GM04504 (cell line): ENCODE data around the gene PSG2.
"Not testable (repeated sequence)": the region's sequence is repeated elsewhere in the genome, so short reads cannot be mapped to it uniquely, and the experiment has no call there.

ENCODE experiments used
- DNase-seq: peaks from one replicate; pipeline ENCODE4 v3.0.0-alpha.2; 2012; ENCODE audit warnings: low read depth

Gene PSG2

DNA sequence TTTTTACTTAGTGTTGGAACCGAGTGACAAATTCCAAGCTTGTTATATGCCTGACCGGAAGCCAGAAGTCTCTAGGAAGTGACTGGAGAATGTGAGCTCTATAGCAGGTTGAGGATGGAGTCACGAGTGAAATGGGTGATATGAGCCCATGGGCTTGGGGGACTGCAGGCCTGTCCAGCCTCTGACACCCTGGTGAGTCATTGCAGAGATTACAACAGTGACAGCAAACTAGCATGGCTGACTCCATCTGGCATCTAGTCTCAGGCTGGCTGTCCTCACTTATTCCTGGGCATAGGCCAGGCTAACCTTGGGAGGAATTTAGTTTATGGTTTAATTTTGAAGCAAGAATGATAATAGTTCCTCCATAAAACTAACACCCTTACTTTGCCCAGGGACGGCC lies 4.6 kb downstream of the PSG2 start:
- DNase-seq = peak; percentile 92

DNA sequence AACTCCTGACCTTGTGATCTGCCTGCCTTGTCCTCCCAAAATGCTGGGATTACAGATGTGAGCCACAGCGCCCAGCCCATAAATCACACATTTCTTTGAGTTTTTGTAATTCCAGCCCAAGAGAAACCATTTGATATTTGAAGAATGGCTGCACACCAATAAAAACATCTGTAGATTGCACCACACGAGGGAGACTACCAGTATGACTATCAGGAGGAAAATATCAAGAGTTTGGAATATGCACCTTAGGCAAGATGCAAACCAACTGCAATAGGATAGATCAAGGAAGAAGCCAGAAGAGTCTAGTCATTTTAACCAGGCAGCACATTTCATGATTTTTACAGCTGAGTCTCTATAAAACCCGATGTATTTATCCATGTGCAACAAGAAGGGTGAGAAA lies 20.1 kb downstream of the PSG2 start:
- not testable (repeated sequence) for DNase-seq

DNA sequence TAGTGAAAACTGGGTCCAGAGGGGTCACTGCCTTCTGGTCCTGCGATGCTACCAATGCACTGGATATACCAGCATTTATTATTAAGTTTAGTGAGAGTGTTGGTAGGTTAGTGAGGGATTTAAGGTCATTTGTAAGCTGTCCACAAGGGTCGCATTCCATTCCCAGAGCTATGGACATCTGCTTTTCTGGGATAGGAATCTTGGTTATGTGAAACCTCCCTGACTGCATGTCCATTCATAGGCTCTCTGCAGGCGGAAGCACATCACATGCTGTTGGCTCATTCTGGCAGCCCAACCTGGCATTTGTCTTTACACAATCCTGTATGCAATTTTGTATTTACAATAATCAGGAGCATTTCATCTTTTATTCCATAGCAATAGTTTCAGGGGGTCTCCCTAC lies 21.2 kb downstream of the PSG2 start:
- peak; percentile 36 for DNase-seq

DNA sequence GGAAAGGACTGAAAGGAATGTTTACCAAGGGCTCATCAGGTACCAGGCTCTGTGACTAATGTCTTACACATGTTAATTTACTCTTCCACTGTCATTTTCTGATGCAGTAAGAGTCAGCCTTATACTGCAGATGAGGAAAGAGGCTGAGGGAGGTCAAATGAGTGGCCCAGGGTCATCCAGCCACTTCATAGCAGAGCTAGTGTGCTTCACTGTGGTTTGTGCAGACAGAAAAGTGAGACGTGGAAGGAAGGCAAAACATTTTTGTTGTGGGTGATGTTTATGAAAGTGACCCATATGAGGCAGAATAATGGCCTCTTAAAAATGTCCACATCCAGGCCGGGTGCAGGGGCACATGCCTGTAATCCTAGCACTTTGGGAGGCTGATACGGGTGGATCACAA lies 22.2 kb downstream of the PSG2 start:
- DNase-seq = not testable (repeated sequence)

DNA sequence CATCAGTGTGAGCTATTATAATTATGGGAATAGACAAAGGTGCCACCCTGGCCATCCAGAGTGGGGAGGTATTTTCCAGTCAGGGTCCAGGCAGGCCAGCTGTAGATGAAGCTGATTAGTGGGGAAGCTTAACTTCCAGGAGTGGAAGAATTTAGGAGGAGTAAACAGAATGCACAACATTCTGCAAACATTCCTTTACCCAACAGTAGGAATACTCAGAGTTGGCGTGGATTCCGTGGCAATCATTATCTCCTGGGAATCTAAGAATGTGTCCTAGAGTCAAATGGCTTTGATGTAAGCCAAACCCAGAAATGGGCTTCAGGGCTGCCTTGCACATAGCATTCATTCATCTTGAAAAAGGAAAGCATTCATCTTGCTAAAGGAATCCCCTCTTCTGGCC lies 23.0 kb downstream of the PSG2 start:
- not testable (repeated sequence) for DNase-seq

DNA sequence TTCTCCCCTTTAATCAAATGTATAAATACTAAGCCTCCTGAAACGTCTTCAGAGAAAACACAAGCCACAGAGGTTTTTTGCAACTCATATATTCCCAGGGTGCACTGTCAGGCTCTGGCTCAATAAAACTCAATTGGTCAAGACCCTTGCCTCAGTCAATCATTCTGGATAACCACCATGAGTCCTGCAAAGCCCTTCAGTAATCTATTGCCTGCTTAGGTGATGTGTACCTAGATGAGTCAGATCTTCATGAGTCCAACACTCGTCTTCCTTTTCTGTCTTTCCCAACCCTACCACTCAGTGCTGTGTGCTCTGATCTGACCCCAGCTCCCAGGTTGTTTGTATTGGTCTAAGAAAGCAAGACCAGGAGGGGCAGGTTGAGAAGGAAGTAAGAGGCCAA lies 24.1 kb downstream of the PSG2 start:
- not testable (repeated sequence) for DNase-seq

DNA sequence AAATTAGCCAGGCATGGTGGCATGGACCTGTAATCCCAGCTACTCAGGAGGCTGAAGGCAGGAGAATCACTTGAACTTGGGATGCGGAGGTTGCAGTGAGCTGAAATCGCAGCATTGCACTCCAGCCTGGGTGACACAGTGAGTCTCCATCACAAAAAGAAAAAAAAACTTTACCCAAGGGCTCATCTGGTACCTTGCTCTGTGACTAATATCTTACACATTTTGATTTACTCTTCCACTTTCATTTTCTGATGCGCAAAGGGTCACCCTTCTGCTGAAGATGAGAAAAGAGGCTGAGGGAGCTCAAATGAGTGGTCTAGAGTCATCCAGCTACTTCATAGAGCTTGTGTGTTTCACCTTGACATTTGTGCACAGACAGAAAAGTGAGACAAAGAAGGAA lies 34.5 kb downstream of the PSG2 start:
- not testable (repeated sequence) for DNase-seq

DNA sequence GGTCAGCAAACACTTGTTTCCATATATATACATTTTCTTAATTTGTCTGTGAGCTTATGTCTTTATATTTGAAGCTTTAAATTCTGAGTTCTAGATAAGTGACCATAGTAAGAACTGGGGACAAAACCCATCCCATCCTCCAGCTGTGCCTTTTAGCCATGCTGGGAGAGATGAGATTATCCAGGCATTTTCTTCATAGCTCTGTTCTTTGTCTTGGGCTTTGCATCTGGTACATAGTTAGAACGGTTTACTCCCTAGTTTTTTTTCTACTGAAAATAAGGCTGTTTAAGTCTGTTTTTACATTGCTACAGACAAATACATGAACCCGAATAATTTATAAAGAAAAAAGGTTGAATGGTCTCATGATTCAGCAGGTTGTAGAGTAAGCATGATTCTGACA lies 35.9 kb downstream of the PSG2 start:
- not testable (repeated sequence) for DNase-seq

DNA sequence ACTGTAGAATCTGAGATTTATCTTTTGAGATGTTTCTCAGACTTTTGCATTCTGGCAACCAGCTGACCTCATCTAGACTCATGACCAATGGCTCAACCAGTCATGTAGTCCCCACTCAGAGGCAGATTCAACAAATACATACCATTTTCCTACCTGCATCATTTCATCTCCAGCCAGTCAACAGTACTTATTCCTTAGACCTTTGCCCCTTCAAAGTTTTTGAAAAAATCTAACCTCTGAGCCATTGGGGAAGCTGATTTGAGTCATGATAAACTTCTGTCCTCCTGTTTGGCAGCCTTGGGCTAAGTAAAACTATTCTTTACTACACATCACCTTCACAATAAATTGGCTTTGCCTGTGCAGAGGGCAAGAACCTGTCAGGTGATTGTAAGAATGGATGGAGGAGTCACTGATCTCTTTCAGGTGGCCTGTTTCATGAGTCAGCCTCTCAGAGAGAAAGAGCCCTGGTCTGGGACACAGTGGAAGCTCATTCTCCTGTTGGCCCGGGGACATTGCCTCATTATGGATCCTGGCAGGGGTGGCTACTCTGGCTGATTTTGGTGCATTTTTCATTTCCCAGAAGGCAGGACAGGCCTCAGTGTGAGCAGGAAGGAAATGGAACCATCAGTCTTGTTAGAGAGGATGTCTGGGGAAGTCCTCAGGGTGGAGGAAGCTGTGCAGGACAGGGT lies 38.9 kb downstream of the PSG2 start:
- not testable (repeated sequence) for DNase-seq

DNA sequence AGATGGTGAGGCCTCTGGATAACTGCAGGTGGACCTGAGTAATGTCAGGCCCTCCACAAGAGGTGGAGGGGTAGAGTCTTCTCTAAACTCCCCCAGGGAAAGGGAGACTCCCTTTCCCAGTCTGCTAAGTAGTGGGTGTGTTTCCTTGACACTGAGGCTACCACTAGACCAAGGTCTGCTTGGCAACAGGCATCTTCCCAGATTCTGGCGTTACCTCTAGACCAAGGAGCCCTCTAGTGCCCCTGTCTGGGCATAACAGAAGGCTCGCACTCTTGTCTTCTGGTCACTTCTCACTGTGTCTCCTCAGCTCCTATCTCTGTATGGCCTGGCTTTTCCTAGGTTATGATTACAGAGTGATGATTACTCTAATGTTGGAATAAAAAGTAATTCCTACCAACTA lies 50.9 kb downstream of the PSG2 start:
- peak; percentile 51 for DNase-seq

DNA sequence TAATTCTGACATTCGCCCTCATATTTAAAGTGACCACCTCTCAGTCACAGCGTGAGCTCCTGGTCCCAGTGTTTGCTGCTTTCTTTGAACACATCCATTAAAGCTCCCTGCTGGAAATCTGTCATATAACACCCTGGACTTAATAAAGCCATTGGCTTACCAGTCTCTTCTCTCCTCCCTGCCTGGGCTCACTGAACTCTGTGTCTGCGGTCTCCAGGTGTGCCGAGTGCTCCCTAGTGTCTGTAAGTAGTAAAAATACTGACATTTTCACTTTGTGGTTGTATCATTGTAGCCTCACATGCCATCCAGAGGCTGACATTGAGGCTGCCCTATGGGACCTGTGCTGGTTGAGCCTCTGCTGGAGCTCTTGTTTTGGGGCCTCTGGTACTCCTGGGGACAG lies 53.6 kb downstream of the PSG2 start:
- no peak for DNase-seq

DNA sequence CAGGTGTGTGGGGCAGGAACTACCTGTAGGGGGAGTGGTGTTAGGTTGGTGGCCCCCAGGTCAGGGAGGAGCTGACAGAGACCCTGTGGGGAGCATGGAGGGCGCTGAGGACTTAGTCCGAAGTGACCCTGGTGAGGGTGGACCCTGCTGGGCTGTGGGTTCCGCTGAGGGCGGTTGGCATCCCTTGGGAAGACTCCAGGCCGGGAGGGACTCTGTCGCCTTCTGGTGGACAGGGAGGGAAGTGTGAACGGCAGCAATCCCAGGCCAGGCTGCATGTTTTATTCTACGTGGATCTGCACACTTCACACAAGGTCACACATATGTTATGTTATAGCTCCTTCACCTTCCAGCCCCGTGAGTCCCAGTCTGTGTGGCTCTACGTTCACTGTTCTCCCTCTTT lies 54.5 kb downstream of the PSG2 start:
- DNase-seq = not testable (repeated sequence)

DNA sequence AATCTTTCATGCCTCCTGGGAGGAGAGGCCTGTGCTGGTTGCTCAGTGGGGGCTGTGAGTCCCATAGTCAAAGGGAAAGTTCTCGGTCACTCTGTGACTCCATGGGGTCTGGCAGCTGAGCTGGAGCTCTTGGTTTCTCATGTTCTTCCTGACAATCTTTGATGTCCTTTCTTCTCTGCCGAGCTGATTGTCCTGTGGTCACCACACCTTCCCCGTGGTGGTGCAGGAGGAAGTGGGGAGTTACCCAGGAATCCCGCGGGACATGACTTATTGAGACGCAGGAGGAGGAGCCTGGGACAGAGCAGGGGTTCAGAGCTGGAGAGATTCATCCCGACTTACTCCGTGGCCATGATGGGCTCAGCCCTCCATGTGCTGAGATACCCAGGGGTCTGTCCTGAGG lies 55.4 kb downstream of the PSG2 start:
- DNase-seq = not testable (repeated sequence)

DNA sequence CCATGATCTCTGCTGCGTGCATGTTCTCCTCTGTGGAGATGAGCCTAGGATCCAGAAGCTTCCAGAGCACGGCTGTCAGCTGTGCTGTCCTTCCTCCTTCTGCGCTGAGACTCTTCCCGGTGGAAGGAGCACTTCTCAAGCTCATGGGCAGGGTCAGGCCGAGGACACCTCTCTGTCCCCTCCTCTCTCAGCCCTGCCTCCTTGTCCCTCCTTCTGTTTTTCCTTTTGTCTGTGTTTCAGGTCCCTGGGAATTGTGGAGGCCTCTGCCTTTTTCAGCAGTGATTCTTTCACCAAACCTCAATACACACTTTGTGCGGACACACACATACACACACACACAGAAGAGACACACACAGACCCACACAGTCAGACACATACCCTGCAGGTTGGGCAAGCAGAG lies 56.1 kb downstream of the PSG2 start, which contains the start of gene PSG11:
PSG11 (minus strand) TSS at position 101 of the 400 bp plus-strand sequence; CDS start at position 4, 97 bp downstream.
- DNase-seq = not testable (repeated sequence)

DNA sequence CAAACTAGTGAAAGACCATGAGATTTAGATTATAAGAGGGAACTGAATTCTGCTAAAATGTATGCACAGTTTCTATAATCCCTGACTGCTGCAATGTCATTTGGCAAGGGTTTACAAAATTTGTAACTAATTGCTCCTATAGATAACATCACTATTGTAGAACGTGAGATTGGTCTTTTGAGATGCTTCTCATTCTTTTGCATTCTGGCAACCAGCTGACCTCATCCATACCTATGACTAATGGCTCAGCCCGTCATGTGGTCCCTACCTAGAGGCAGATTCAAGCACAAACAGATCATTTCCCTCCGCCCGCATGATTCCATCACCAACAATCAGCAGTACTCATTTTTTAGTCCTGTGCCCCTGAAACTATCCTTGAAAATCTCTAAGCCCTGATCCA lies 60.4 kb downstream of the PSG2 start:
- DNase-seq = peak; percentile 79

DNA sequence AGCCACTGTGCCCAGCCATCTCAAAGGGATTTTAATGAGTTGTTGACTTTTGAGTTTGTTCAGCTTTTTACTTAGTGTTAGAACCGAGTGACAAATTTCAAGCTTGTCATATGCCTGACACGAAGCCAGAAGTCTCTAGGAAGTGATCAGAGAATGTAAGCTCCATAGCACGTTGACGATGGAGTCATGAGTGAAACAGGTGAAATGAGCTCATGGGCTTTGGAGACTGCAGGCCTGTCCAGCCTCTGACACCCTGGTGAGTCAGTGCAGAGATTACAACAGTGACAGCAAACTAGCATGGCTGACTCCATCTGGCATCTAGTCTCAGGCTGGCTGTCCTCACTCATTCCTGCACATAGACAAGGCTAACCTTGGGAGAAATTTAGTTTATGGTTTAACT lies 60.9 kb downstream of the PSG2 start:
- DNase-seq = peak; percentile 85

DNA sequence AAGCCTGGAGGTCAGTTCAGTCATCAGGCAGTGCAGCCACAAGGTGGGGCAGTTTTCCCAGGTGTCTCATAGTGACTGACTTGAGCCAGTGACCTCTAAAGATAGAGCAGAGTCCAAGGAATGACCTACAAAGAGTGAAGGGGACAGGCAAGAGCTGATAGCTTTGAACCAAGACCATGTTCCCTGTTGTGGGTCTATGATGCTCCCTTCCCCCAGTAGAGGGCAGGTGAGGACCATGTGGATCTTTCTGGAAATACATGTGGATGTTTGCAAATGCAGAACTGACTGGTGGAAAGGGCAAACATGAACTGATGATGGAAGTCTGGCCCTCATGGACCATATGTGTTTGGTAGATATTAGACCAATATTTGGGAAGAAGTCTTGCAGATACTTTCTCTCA lies 62.9 kb downstream of the PSG2 start:
- DNase-seq = not testable (repeated sequence)
